ENCODE measurements around the gene SLC35E1.

SLC35E1 gene

GRCh38 chr19:16572332-16573211, at the start of gene SLC35E1:
TSS of gene SLC35E1 (minus strand) at chr19:16572415. CDS start at chr19:16572364, 51 bp downstream.
- peak; percentile 47 for DNase-seq

- DNase-seq, result no peak
These were observed 49.1 kb upstream of the SLC35E1 start for GRCh38 chr19:16621165-16621800.

GRCh38 chr19:16620584-16620983, 48.4 kb upstream of the SLC35E1 start:
- DNase-seq, result no peak

- no peak for DNase-seq
These were observed 47.8 kb upstream of the SLC35E1 start for GRCh38 chr19:16620018-16620417.

GRCh38 chr19:16619457-16619856, 47.2 kb upstream of the SLC35E1 start:
- no peak for DNase-seq

- no peak for DNase-seq
These were observed 46.0 kb upstream of the SLC35E1 start for GRCh38 chr19:16618248-16618647.

GRCh38 chr19:16615808-16616207, 43.6 kb upstream of the SLC35E1 start:
- DNase-seq, result no peak

- DNase-seq, result no peak
These were observed 42.7 kb upstream of the SLC35E1 start for GRCh38 chr19:16614941-16615340.

- DNase-seq, result no peak
These were observed 41.6 kb upstream of the SLC35E1 start for GRCh38 chr19:16613841-16614240.

- DNase-seq, result no peak
These were observed 40.4 kb upstream of the SLC35E1 start for GRCh38 chr19:16612636-16613035.

GRCh38 chr19:16611121-16611520, 38.9 kb upstream of the SLC35E1 start:
- DNase-seq, result no peak

GRCh38 chr19:16609511-16610200, 37.4 kb upstream of the SLC35E1 start:
- no peak for DNase-seq

- peak; percentile 28 for DNase-seq
These were observed 36.1 kb upstream of the SLC35E1 start for GRCh38 chr19:16608290-16608739.

GRCh38 chr19:16607819-16608218, 35.6 kb upstream of the SLC35E1 start:
- no peak for DNase-seq

GRCh38 chr19:16605553-16605994, 33.4 kb upstream of the SLC35E1 start:
- no peak for DNase-seq

- DNase-seq, result no peak
These were observed 32.9 kb upstream of the SLC35E1 start for GRCh38 chr19:16605115-16605514.

GRCh38 chr19:16604615-16605014, 32.4 kb upstream of the SLC35E1 start:
- DNase-seq, result no peak

GRCh38 chr19:16603090-16603489, 30.9 kb upstream of the SLC35E1 start:
- no peak for DNase-seq

GRCh38 chr19:16601378-16602052, 29.3 kb upstream of the SLC35E1 start:
- no peak for DNase-seq

- no peak for DNase-seq
These were observed 28.6 kb upstream of the SLC35E1 start for GRCh38 chr19:16600824-16601223.

GRCh38 chr19:16599655-16600346, 27.6 kb upstream of the SLC35E1 start:
- no peak for DNase-seq

- DNase-seq, result no peak
These were observed 26.6 kb upstream of the SLC35E1 start for GRCh38 chr19:16598848-16599247.

All from SIG-M5 (cell line).